Cardiac muscle cell (in vitro differentiated cells and primary cell): ENCODE results near the gene KLHDC7A. TPM values are rescaled to one million over a fixed set of nuclear protein-coding genes. Genes with fewer than 3 reads are reported as not detected.
"Not testable (repeated sequence)": the region's sequence is repeated elsewhere in the genome, so short reads cannot be mapped to it uniquely, and the experiment has no call there.

Experiments used
- DNase-seq, 2 donors: peaks; one replicate each; pipeline versions ENCODE4 v3.0.0 to v3.0.0-alpha.2; 2010 to 2017; ENCODE audit warnings: low read depth in 1 of 2, low spot score in 1 of 2
- H3K27ac ChIP-seq: fragments of 200-600 bp; sonication (generic); 2 replicates; pipeline ENCODE4 v1.5.1; 2016
- H3K27me3 ChIP-seq: fragments of 200-600 bp; sonication (generic); 2 replicates; pipeline ENCODE4 v1.6.0; 2016; ENCODE audit warnings: control low read depth
- H3K36me3 ChIP-seq: fragments of 200-600 bp; sonication (generic); 2 replicates; pipeline ENCODE4 v1.5.1; 2016; ENCODE audit warnings: control low read depth
- H3K4me1 ChIP-seq: fragments of 200-600 bp; sonication (generic); 2 replicates; pipeline ENCODE4 v1.8.1; 2017; ENCODE audit warnings: low read depth, mild to moderate bottlenecking, mixed run types
- H3K4me3 ChIP-seq: fragments of 200-600 bp; sonication (generic); 2 replicates; pipeline ENCODE4 v1.5.1; 2016; ENCODE audit warnings: mild to moderate bottlenecking
- H3K9me3 ChIP-seq: fragments of 200-600 bp; sonication (generic); 2 replicates; pipeline ENCODE4 v1.5.1; 2017; ENCODE audit warnings: low read depth, mild to moderate bottlenecking, control low read depth
- CTCF ChIP-seq: IDR thresholded peaks from 2 replicates; pipeline ENCODE4 v1.5.1; 2012; ENCODE audit warnings: low read depth, mild to moderate bottlenecking, low read length
- polyA plus RNA-seq: library from polyadenylated mRNA; unstranded; fragments of >200 nt; fragmentation: Nextera tagmentation; extraction: Ambion mirVana; gene quantifications from 2 replicates; pipeline ENCODE4 v1.2.1, GENCODE V29; 2016
- total RNA-seq: library from RNA; depleted of rRNA; stranded (reverse); fragments of >200 nt; gene quantifications from 2 replicates; pipeline ENCODE4 v1.2.3, GENCODE V29; 2016

The KLHDC7A gene
- total and polyA plus RNA-seq, 2 experiments from 2014 or later = not detected

- no peak overlapping the region for H3K27ac ChIP-seq
- H3K27me3 ChIP-seq = peaks cover 5% of the 10 kb centered on the region
- H3K4me1 ChIP-seq = no peaks in the 10 kb centered on the region
- H3K9me3 ChIP-seq = no peaks in the 10 kb centered on the region
- H3K4me3 ChIP-seq = no peak overlapping the region
- TF ChIP-seq CTCF = no peak
- DNase-seq = no peak
- H3K36me3 ChIP-seq = no peaks in the 10 kb centered on the region
Observed at GRCh38 chr1:18461656-18462055, 19.1 kb upstream of the KLHDC7A start.

GRCh38 chr1:18462517-18462916 lies 18.2 kb upstream of the KLHDC7A start:
- H3K4me3 ChIP-seq, DNase-seq, H3K4me1 ChIP-seq, H3K27me3 ChIP-seq, H3K36me3 ChIP-seq, H3K27ac ChIP-seq, H3K9me3 ChIP-seq: not testable (repeated sequence)

GRCh38 chr1:18463063-18463462 lies 17.7 kb upstream of the KLHDC7A start:
- Histone ChIP-seq H3K27ac (no peak overlapping the region), H3K36me3 (no peaks in the 10 kb centered on the region), H3K4me3 (no peak overlapping the region), H3K27me3 (no peaks in the 10 kb centered on the region), H3K9me3 (no peaks in the 10 kb centered on the region), H3K4me1 (no peaks in the 10 kb centered on the region)
- no peak for TF ChIP-seq CTCF
- DNase-seq = no peak

GRCh38 chr1:18463984-18464664 lies 16.6 kb upstream of the KLHDC7A start:
- no peak for DNase-seq
- Histone ChIP-seq H3K27ac (no peak overlapping the region), H3K9me3 (no peaks in the 10 kb centered on the region), H3K27me3 (no peaks in the 10 kb centered on the region), H3K4me3 (no peak overlapping the region), H3K36me3 (no peaks in the 10 kb centered on the region), H3K4me1 (no peaks in the 10 kb centered on the region)
- TF ChIP-seq CTCF = no peak

GRCh38 chr1:18464665-18465050 lies 16.1 kb upstream of the KLHDC7A start:
- Histone ChIP-seq H3K9me3 (no peaks in the 10 kb centered on the region), H3K27ac (no peak overlapping the region), H3K27me3 (no peaks in the 10 kb centered on the region), H3K4me3 (no peak overlapping the region), H3K36me3 (no peaks in the 10 kb centered on the region), H3K4me1 (no peaks in the 10 kb centered on the region)
- no peak for TF ChIP-seq CTCF
- no peak for DNase-seq

- Histone ChIP-seq H3K4me1 (no peaks in the 10 kb centered on the region), H3K4me3 (no peak overlapping the region), H3K9me3 (no peaks in the 10 kb centered on the region), H3K27me3 (no peaks in the 10 kb centered on the region), H3K36me3 (no peaks in the 10 kb centered on the region), H3K27ac (no peak overlapping the region)
- DNase-seq = no peak
- no peak for TF ChIP-seq CTCF
Observed at GRCh38 chr1:18466676-18467075, 14.1 kb upstream of the KLHDC7A start.
